Measurements from ENCODE around the gene SURF1. TPM values are rescaled to one million over a fixed set of nuclear protein-coding genes. Genes with fewer than 3 reads are reported as not detected.
"Not testable (repeated sequence)": the region's sequence is repeated elsewhere in the genome, so short reads cannot be mapped to it uniquely, and the experiment has no call there.

The SURF1 gene
- total RNA-seq, 1 donor from 2014 or later, result 42.9 TPM

GRCh38 chr9:133340256-133340655 is 16.0 kb downstream of the SURF1 start:
- no peak for TF ChIP-seq CTCF (IDR thresholded peaks at IDR 0.05; ENCODE audit: unreplicated experiment)
- no peaks in the 10 kb centered on the region for H3K27me3 Mint-ChIP-seq
- H3K36me3 Mint-ChIP-seq (ENCODE audit: insufficient read depth), result peaks cover 13% of the 10 kb centered on the region
- DNase-seq (ENCODE audit: low spot score, unreplicated experiment), result no peak
- H3K27ac Mint-ChIP-seq, result no peak overlapping the region
- H3K4me3 Mint-ChIP-seq (ENCODE audit: low read depth), result no peak overlapping the region
- H3K9me3 Mint-ChIP-seq (ENCODE audit: low read depth), result no peaks in the 10 kb centered on the region
- H3K4me1 Mint-ChIP-seq (ENCODE audit: low read depth), result peaks cover 4% of the 10 kb centered on the region

- Mint-ChIP-seq H3K4me3 (ENCODE audit: low read depth) (no peak overlapping the region), H3K27ac (no peak overlapping the region), H3K36me3 (ENCODE audit: insufficient read depth) (peaks cover 13% of the 10 kb centered on the region), H3K27me3 (no peaks in the 10 kb centered on the region), H3K4me1 (ENCODE audit: low read depth) (peaks cover 8% of the 10 kb centered on the region), H3K9me3 (ENCODE audit: low read depth) (no peaks in the 10 kb centered on the region)
- TF ChIP-seq CTCF (IDR thresholded peaks at IDR 0.05; ENCODE audit: unreplicated experiment), result no peak
- DNase-seq (ENCODE audit: low spot score, unreplicated experiment), result no peak
Measured at GRCh38 chr9:133339641-133340040, 16.6 kb downstream of the SURF1 start.

GRCh38 chr9:133335924-133336811 is 20.1 kb downstream of the SURF1 start, which contains the start of gene SURF6:
SURF6 (minus strand) TSS chr9:133336188; CDS start chr9:133336132, 56 bp downstream.
- no peak for TF ChIP-seq CTCF (IDR thresholded peaks at IDR 0.05; ENCODE audit: unreplicated experiment)
- Mint-ChIP-seq H3K36me3 (ENCODE audit: insufficient read depth) (peaks cover 16% of the 10 kb centered on the region), H3K27ac (peak within 1 kb of the TSS; percentile 95), H3K4me1 (ENCODE audit: low read depth) (peaks cover 8% of the 10 kb centered on the region), H3K4me3 (ENCODE audit: low read depth) (peak within 1 kb of the TSS; percentile 97), H3K27me3 (no peaks in the 10 kb centered on the region), H3K9me3 (ENCODE audit: low read depth) (no peaks in the 10 kb centered on the region)
- DNase-seq (ENCODE audit: low spot score, unreplicated experiment), result peak; percentile 82

GRCh38 chr9:133334888-133335287 is 21.4 kb downstream of the SURF1 start:
- H3K27me3 Mint-ChIP-seq; H3K9me3 Mint-ChIP-seq (ENCODE audit: low read depth); H3K27ac Mint-ChIP-seq; DNase-seq (ENCODE audit: low spot score, unreplicated experiment); H3K4me1 Mint-ChIP-seq (ENCODE audit: low read depth): not testable (repeated sequence)
- Mint-ChIP-seq H3K4me3 (ENCODE audit: low read depth) (peak overlapping the region; percentile 97), H3K36me3 (ENCODE audit: insufficient read depth) (peaks cover 20% of the 10 kb centered on the region)

GRCh38 chr9:133334161-133334560 is 22.1 kb downstream of the SURF1 start:
- Mint-ChIP-seq H3K27ac (no peak overlapping the region), H3K9me3 (ENCODE audit: low read depth) (no peaks in the 10 kb centered on the region), H3K27me3 (no peaks in the 10 kb centered on the region), H3K4me3 (ENCODE audit: low read depth) (peak overlapping the region; percentile 97), H3K4me1 (ENCODE audit: low read depth) (peaks cover 8% of the 10 kb centered on the region), H3K36me3 (ENCODE audit: insufficient read depth) (peaks cover 19% of the 10 kb centered on the region)
- no peak for DNase-seq (ENCODE audit: low spot score, unreplicated experiment)
- TF ChIP-seq CTCF (IDR thresholded peaks at IDR 0.05; ENCODE audit: unreplicated experiment), result no peak

GRCh38 chr9:133333566-133333965 is 22.7 kb downstream of the SURF1 start:
- Mint-ChIP-seq H3K9me3 (ENCODE audit: low read depth) (peaks cover 6% of the 10 kb centered on the region), H3K4me1 (ENCODE audit: low read depth) (peaks cover 8% of the 10 kb centered on the region), H3K27ac (no peak overlapping the region), H3K27me3 (no peaks in the 10 kb centered on the region), H3K36me3 (ENCODE audit: insufficient read depth) (peaks cover 20% of the 10 kb centered on the region), H3K4me3 (ENCODE audit: low read depth) (no peak overlapping the region)
- no peak for DNase-seq (ENCODE audit: low spot score, unreplicated experiment)
- TF ChIP-seq CTCF (IDR thresholded peaks at IDR 0.05; ENCODE audit: unreplicated experiment), result no peak
